PFSK-1 (cell line): ENCODE measurements around the gene SLIT3.

Experiments used
- FOXP2 ChIP-seq: optimal IDR thresholded peaks from 2 replicates; pipeline ENCODE3; 2011; ENCODE audit warnings: borderline replicate concordance, control low read depth, inconsistent platforms; ENCODE audit not compliant: insufficient read depth; ENCODE audit errors: extremely low read length, extremely low read depth
- POLR2AphosphoS5 ChIP-seq: IDR thresholded peaks from 2 replicates; pipeline ENCODE4 v1.6.1; 2012; ENCODE audit warnings: low read depth, mild to moderate bottlenecking, control low read depth, low read length, moderate library complexity
- SIN3A ChIP-seq: IDR thresholded peaks from 2 replicates; pipeline ENCODE4 v1.6.1; 2012; ENCODE audit warnings: mild to moderate bottlenecking, low read length, moderate library complexity, borderline replicate concordance; ENCODE audit not compliant: insufficient read depth
- TAF1 ChIP-seq: IDR thresholded peaks from 2 replicates; pipeline ENCODE4 v1.6.1; 2012; ENCODE audit warnings: low read length, control low read depth, borderline replicate concordance; ENCODE audit not compliant: insufficient read depth
- TF ChIP-seq, protein P1 (sequence below), 2 experiments: IDR thresholded peaks; 2 replicates each; pipeline versions ENCODE4 v1.6.1 to v1.8.0; 2011 to 2012; ENCODE audit warnings: low read depth in 2 of 2, low read length in 2 of 2, control low read depth in 1 of 2, inconsistent platforms in 1 of 2, mild to moderate bottlenecking in 1 of 2, moderate library complexity in 1 of 2; ENCODE audit not compliant: insufficient read depth in 1 of 2

SLIT3 gene

DNA sequence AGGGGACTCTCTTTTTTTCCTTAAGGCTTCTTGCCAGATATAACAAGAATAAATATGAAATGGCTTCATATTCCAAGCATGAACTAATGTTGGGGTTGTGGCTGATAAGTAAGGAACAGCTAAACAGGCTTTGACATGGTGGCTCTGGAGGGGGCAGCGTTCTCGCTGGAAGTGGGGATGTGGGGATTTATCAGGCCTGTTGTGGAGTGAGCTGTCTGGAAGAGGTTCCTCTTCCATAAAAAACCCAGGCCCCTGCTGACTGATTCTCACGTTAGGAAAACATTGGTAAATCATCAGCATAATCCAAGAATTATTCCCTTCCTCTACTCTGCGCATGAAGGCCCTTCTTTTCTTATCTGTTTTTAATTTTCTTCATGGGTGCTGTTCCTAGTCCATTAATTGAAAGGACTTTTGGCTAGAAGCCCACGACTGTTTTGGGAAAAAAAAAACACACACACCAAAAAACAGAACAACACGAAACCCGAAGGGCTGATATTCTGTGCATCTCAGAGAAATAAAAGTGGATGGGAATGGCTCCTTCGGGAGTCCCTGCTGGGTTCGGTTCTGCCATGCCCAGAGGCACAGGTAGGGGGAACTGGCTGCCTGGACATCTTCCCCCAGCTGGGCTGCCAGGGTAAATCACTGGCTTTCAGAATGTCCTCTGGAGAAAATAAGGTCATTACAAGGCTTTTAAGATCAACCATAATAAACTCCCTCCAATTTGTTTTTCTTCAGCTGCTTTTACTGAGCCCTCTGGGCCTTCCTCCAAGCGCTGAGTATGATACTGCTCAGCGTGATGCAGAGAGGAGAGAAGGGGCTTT, 297.0 kb downstream of the SLIT3 start:
- TF ChIP-seq TAF1: no peak
- no peak for TF ChIP-seq POLR2AphosphoS5
- TF ChIP-seq FOXP2: no peak
- TF ChIP-seq, protein P1, sequence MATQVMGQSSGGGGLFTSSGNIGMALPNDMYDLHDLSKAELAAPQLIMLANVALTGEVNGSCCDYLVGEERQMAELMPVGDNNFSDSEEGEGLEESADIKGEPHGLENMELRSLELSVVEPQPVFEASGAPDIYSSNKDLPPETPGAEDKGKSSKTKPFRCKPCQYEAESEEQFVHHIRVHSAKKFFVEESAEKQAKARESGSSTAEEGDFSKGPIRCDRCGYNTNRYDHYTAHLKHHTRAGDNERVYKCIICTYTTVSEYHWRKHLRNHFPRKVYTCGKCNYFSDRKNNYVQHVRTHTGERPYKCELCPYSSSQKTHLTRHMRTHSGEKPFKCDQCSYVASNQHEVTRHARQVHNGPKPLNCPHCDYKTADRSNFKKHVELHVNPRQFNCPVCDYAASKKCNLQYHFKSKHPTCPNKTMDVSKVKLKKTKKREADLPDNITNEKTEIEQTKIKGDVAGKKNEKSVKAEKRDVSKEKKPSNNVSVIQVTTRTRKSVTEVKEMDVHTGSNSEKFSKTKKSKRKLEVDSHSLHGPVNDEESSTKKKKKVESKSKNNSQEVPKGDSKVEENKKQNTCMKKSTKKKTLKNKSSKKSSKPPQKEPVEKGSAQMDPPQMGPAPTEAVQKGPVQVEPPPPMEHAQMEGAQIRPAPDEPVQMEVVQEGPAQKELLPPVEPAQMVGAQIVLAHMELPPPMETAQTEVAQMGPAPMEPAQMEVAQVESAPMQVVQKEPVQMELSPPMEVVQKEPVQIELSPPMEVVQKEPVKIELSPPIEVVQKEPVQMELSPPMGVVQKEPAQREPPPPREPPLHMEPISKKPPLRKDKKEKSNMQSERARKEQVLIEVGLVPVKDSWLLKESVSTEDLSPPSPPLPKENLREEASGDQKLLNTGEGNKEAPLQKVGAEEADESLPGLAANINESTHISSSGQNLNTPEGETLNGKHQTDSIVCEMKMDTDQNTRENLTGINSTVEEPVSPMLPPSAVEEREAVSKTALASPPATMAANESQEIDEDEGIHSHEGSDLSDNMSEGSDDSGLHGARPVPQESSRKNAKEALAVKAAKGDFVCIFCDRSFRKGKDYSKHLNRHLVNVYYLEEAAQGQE (IDR thresholded peaks at IDR 0.05; ENCODE audit: insufficient read depth in 1 of 2, low read depth in 2 of 2, low read length in 2 of 2): no peak
- no peak for TF ChIP-seq SIN3A

DNA sequence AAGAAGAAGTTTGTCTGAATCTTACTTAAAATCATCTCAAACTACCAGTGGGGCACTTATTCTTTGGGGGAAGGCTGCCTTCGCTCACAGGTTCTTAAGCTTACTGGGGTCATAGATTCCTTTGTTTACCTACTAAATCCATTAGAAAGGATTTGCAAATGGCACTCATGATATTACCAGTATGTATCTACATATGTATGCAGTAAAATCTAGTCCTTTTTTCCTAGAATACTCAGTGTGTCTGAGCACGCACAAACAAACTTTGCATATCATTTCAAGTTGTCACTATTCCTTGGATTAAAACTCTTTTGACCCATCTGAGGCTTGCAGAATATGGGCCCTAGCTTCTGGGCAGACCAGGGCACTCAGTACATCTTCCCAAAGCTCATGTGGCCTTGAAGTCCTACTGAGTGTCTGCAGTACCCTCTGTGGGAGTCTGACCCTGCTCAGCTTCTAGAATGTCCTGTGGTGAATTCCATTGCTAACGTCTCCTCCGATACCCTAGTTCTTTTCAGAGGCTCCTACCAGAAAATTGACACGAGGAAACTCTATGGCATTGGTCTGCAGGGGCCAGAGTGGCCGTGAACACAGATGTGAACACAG, 297.9 kb downstream of the SLIT3 start:
- TF ChIP-seq FOXP2: no peak
- TF ChIP-seq SIN3A: no peak
- TF ChIP-seq POLR2AphosphoS5: no peak
- TF ChIP-seq, protein P1 (IDR thresholded peaks at IDR 0.05; ENCODE audit: insufficient read depth in 1 of 2, low read depth in 2 of 2, low read length in 2 of 2): no peak
- no peak for TF ChIP-seq TAF1

DNA sequence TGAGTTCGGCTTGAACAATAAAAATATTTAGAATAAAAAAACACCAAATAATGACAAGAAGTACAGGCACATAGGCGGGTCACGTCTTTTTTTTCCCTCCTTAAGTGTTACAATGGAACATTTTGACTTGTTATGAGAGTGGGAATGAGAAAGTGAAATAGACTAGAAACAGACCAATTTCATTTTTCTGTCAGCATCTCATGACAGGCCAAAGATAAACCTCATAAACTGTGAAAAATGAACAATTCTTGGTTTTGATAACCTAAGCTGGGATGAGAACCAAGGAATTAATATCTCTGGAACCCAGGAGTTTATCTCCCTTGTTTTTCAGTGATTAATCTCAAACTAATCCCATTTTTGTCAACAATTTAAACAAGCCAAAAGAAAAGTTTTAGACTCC, 299.5 kb downstream of the SLIT3 start:
- TF ChIP-seq SIN3A: no peak
- no peak for TF ChIP-seq TAF1
- TF ChIP-seq, protein P1 (IDR thresholded peaks at IDR 0.05; ENCODE audit: insufficient read depth in 1 of 2, low read depth in 2 of 2, low read length in 2 of 2): no peak
- no peak for TF ChIP-seq FOXP2
- TF ChIP-seq POLR2AphosphoS5: no peak

DNA sequence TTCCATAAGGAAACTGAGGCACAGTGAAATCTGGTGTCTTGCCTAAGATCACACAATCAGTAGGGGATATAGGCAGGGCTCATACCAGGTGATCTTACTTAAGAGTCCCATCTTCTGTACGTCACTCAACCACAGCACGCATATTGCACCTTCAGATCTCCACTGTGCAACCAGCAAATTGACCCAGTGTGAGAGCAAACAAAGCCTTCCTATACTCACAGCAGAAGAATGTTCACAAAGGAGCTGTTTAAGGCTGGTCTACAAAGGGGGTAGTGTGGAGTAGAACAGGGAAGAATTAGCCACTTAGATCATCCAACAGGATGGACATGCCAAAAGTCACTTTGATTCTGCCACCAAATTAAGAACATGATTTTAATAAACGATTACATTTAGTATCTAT, 305.9 kb downstream of the SLIT3 start:
- TF ChIP-seq SIN3A (no peak), FOXP2 (no peak), POLR2AphosphoS5 (no peak), TAF1 (no peak)
- TF ChIP-seq, protein P1 (IDR thresholded peaks at IDR 0.05; ENCODE audit: insufficient read depth in 1 of 2, low read depth in 2 of 2, low read length in 2 of 2): no peak
